OCI-LY7 (cell line): ENCODE results near the gene PDXDC1. TPM values are rescaled to one million over a fixed set of nuclear protein-coding genes. Genes with fewer than 3 reads are reported as not detected.
"Not testable (repeated sequence)": the region's sequence is repeated elsewhere in the genome, so short reads cannot be mapped to it uniquely, and the experiment has no call there.

Experiments
- BruUV-seq: library from RNA; stranded (reverse); fragments of 400-500 nt; replicated peaks from 2 replicates; lab custom pipeline; 2021; lab: Mats Ljungman, UMichigan
- CTCF ChIA-PET: fragments of 300-600 bp; sonication (Branson Sonifier 250); formaldehyde crosslinking; loops from one replicate; lab custom pipeline; 2022; ENCODE audit warnings: antibody characterized with exemption; ENCODE audit not compliant: unreplicated experiment; lab: Charles Lee
- POLR2A ChIA-PET: fragments of 300-600 bp; sonication (Branson Sonifier 250); formaldehyde crosslinking; loops from one replicate; lab custom pipeline; 2022; ENCODE audit warnings: antibody characterized with exemption; lab: Charles Lee
- DNase-seq: peaks from one replicate; pipeline ENCODE4 v3.0.0-alpha.2; 2015; ENCODE audit warnings: low spot score
- H2AFZ ChIP-seq: fragments of 200-600 bp; sonication (generic), shearing (Covaris generic); 2 replicates; pipeline ENCODE4 v1.6.1; 2014; ENCODE audit warnings: mild to moderate bottlenecking, antibody characterized with exemption, low read length, moderate library complexity
- H3K27ac ChIP-seq: fragments of 200-600 bp; sonication (generic); 2 replicates; pipeline ENCODE4 v1.5.1; 2014; ENCODE audit warnings: mixed run types, low read depth, mild to moderate bottlenecking, moderate library complexity, low read length, inconsistent platforms; ENCODE audit not compliant: poor library complexity, severe bottlenecking
- H3K36me3 ChIP-seq: fragments of 200-600 bp; sonication (generic); 2 replicates; pipeline ENCODE4 v1.6.1; 2014; ENCODE audit warnings: mild to moderate bottlenecking, antibody characterized with exemption, low read length, moderate library complexity, mixed read lengths; ENCODE audit not compliant: insufficient read depth
- H3K4me1 ChIP-seq: fragments of 200-600 bp; sonication (generic); 2 replicates; pipeline ENCODE4 v1.5.1; 2014; ENCODE audit warnings: mild to moderate bottlenecking, low read length; ENCODE audit not compliant: insufficient read depth, poor library complexity, severe bottlenecking
- H3K4me2 ChIP-seq: fragments of 200-600 bp; sonication (generic); 2 replicates; pipeline ENCODE4 v1.6.1; 2014; ENCODE audit warnings: mild to moderate bottlenecking, low read length
- H3K4me3 ChIP-seq: fragments of 200-600 bp; sonication (generic); 2 replicates; pipeline ENCODE4 v1.5.1; 2014; ENCODE audit warnings: mild to moderate bottlenecking, low read depth, low read length; ENCODE audit not compliant: poor library complexity, severe bottlenecking
- H3K79me2 ChIP-seq: fragments of 200-600 bp; sonication (generic); 2 replicates; pipeline ENCODE4 v1.6.1; 2016; ENCODE audit warnings: low read depth, mild to moderate bottlenecking, low read length, moderate library complexity, mixed read lengths; ENCODE audit not compliant: insufficient read depth
- H3K9me2 ChIP-seq: fragments of 200-600 bp; sonication (generic); 2 replicates; pipeline ENCODE4 v1.6.1; 2016; ENCODE audit warnings: mild to moderate bottlenecking, low read length, mixed read lengths; ENCODE audit not compliant: insufficient read depth
- H3K9me3 ChIP-seq: fragments of 200-600 bp; sonication (generic); 2 replicates; pipeline ENCODE4 v1.6.1; 2014; ENCODE audit warnings: mild to moderate bottlenecking, mixed run types, low read length, mixed read lengths
- H4K20me1 ChIP-seq: fragments of 200-600 bp; sonication (generic); 2 replicates; pipeline ENCODE4 v1.6.1; 2014; ENCODE audit warnings: mild to moderate bottlenecking, antibody characterized with exemption, low read length, moderate library complexity, mixed read lengths; ENCODE audit not compliant: insufficient read depth
- CTCF ChIP-seq: fragments of 200-600 bp; sonication (generic); conservative IDR thresholded peaks from 2 replicates; pipeline ENCODE4 v1.5.1; 2014; ENCODE audit warnings: mild to moderate bottlenecking, antibody characterized with exemption, low read length, moderate library complexity, mixed read lengths
- intact Hi-C: fragments of 100-400 bp; cut with micrococcal nuclease; formaldehyde crosslinking; loops from one replicate; pipeline ENCODE4 v1.10.0; 2022; ENCODE audit not compliant: unreplicated experiment
- total RNA-seq, 2 experiments: library from RNA; depleted of rRNA in 1 of 2; stranded (reverse); fragments of >200 nt in 1 of 2; shearing (Covaris generic) in 1 of 2; gene quantifications; 2 replicates each; pipeline ENCODE4 v1.2.3, GENCODE V29; 2014 to 2022

PDXDC1 gene
- total RNA-seq, 2 experiments from 2014 or later = 43.0 to 83.3 TPM

GRCh38 chr16:15022194-15022593 lies 47.4 kb downstream of the PDXDC1 start:
- BruUV-seq, CTCF ChIA-PET, H3K79me2 ChIP-seq, H3K4me2 ChIP-seq, H3K27ac ChIP-seq, intact Hi-C loops, H3K9me2 ChIP-seq, H2AFZ ChIP-seq, H4K20me1 ChIP-seq, H3K4me3 ChIP-seq, H3K4me1 ChIP-seq, H3K9me3 ChIP-seq: not testable (repeated sequence)
- peak; percentile 85 for DNase-seq
- POLR2A ChIA-PET = interaction anchor here (0.6 kb wide), 1 partner anchor 30 kb away, joined by 3 read pairs; no protein-coding TSS in a partner anchor
- peak; percentile 82 for TF ChIP-seq CTCF
- H3K36me3 ChIP-seq = peaks cover 59% of the 10 kb centered on the region

- H2AFZ ChIP-seq, H3K4me2 ChIP-seq, H3K9me3 ChIP-seq, H3K27ac ChIP-seq, H3K79me2 ChIP-seq, H3K4me1 ChIP-seq, POLR2A ChIA-PET, intact Hi-C loops, H3K9me2 ChIP-seq, BruUV-seq, DNase-seq, CTCF ChIA-PET, H3K4me3 ChIP-seq, H4K20me1 ChIP-seq: not testable (repeated sequence)
- H3K36me3 ChIP-seq = peaks cover 51% of the 10 kb centered on the region
Measured at GRCh38 chr16:15023381-15024077, 48.7 kb downstream of the PDXDC1 start.

- H3K4me1 ChIP-seq, H3K4me3 ChIP-seq, H3K79me2 ChIP-seq, H3K4me2 ChIP-seq, H3K9me3 ChIP-seq, CTCF ChIA-PET, H3K9me2 ChIP-seq, DNase-seq, H3K27ac ChIP-seq, H4K20me1 ChIP-seq, intact Hi-C loops, POLR2A ChIA-PET, BruUV-seq, H2AFZ ChIP-seq: not testable (repeated sequence)
- peaks cover 44% of the 10 kb centered on the region for H3K36me3 ChIP-seq
Measured at GRCh38 chr16:15024858-15025199, 50.0 kb downstream of the PDXDC1 start.

- POLR2A ChIA-PET, DNase-seq, H3K79me2 ChIP-seq, H4K20me1 ChIP-seq, H3K4me3 ChIP-seq, CTCF ChIA-PET, H3K9me3 ChIP-seq, intact Hi-C loops, H3K9me2 ChIP-seq, H2AFZ ChIP-seq, H3K4me2 ChIP-seq, H3K4me1 ChIP-seq, H3K27ac ChIP-seq: not testable (repeated sequence)
- TSS peak; percentile 25 for BruUV-seq
- peaks cover 44% of the 10 kb centered on the region for H3K36me3 ChIP-seq
Measured at GRCh38 chr16:15025234-15025951, 50.6 kb downstream of the PDXDC1 start.

- H2AFZ ChIP-seq, intact Hi-C loops, DNase-seq: not testable (repeated sequence)
Measured at GRCh38 chr16:15027051-15027450, 52.2 kb downstream of the PDXDC1 start.

More at GRCh38 chr16:15027051-15027450, 52.2 kb downstream of the PDXDC1 start:
- H3K9me3 ChIP-seq, H3K4me1 ChIP-seq, H4K20me1 ChIP-seq, H3K27ac ChIP-seq, POLR2A ChIA-PET, H3K4me2 ChIP-seq, H3K9me2 ChIP-seq, H3K79me2 ChIP-seq, CTCF ChIA-PET, BruUV-seq, H3K4me3 ChIP-seq: not testable (repeated sequence)
- H3K36me3 ChIP-seq = peaks cover 50% of the 10 kb centered on the region
